Esophagus muscularis mucosa (tissue), 3 donors: ENCODE data around the gene MRTFA.

ENCODE experiments used
- CTCF ChIP-seq, 3 experiments: fragments of 200-600 bp in 2 of 3; fragments of 450-650 bp in 1 of 3; sonication (generic) in 2 of 3; IDR thresholded peaks; one replicate each; pipeline ENCODE4 v1.5.1; 2017 to 2019; ENCODE audit warnings: antibody characterized with exemption in 3 of 3, mild to moderate bottlenecking in 2 of 3, moderate library complexity in 1 of 3
- POLR2A ChIP-seq: fragments of 450-650 bp; IDR thresholded peaks from one replicate; pipeline ENCODE4 v1.6.1; 2017; ENCODE audit warnings: antibody characterized with exemption, moderate library complexity, mild to moderate bottlenecking, low read depth
- POLR2AphosphoS5 ChIP-seq, 2 donors: sonication (generic); formaldehyde crosslinking; IDR thresholded peaks; one replicate each; pipeline ENCODE4 v1.6.1; 2017; ENCODE audit warnings: antibody characterized with exemption in 2 of 2

- TF ChIP-seq CTCF (IDR thresholded peaks at IDR 0.05), result no peak
- TF ChIP-seq POLR2A, result no peak
- TF ChIP-seq POLR2AphosphoS5 (IDR thresholded peaks at IDR 0.05), result no peak
Observed at GRCh38 chr22:40401532-40401931, 235.0 kb downstream of the MRTFA start.
